ENCODE results near the gene PPP2R5C.
"Not testable (repeated sequence)": the region's sequence is repeated elsewhere in the genome, so short reads cannot be mapped to it uniquely, and the experiment has no call there.

The PPP2R5C gene

DNA sequence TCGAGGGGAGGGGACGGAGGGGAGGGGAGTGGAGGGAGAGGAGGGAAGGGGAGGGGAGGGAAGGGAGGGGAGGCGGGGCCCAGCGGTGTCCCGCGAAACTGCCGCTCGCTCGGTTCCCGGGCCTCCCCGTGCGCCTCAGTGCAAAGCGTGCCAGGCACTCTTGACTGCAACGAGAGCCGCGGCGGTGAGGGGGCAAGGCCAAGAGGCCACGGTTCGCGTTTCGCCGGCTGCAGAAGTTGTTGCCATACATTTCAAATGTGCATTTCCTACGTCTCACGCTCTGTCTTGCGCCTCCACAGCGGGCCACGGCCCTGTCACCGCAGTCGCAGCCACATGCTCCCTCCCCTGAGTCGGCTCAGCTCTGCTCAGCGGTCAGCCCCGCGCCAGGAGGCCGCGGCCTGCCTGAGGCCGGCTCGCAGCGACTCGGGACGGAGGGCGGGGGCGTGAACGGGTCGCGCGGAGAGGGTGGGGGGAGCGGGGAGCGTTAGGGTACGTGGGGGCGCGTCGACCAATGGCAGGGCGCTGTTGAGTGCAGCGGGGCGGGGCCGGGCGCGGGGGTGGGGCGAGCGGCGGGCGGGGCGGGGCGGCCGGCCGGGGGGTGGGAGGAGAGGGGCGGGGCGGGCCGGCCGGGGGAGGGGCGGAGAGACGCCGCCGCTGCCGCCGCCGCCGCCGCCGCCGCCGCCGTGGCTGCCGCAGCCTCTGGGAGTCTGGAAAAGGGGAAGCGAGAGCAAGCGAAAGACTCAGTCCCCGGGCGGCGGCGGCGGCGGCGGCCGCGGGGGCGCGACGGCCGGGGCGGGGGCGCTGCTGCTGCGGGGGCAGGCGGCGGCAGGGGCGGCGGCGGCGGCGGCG lies at the start of gene PPP2R5C:
Gene PPP2R5C, plus strand, starts transcription at position 678 of the 849 bp plus-strand sequence. CDS start 185 bp downstream, outside the sequence.
- no peaks in the 10 kb centered on the region for H3K27me3 ChIP-seq
- TF ChIP-seq, protein P1, sequence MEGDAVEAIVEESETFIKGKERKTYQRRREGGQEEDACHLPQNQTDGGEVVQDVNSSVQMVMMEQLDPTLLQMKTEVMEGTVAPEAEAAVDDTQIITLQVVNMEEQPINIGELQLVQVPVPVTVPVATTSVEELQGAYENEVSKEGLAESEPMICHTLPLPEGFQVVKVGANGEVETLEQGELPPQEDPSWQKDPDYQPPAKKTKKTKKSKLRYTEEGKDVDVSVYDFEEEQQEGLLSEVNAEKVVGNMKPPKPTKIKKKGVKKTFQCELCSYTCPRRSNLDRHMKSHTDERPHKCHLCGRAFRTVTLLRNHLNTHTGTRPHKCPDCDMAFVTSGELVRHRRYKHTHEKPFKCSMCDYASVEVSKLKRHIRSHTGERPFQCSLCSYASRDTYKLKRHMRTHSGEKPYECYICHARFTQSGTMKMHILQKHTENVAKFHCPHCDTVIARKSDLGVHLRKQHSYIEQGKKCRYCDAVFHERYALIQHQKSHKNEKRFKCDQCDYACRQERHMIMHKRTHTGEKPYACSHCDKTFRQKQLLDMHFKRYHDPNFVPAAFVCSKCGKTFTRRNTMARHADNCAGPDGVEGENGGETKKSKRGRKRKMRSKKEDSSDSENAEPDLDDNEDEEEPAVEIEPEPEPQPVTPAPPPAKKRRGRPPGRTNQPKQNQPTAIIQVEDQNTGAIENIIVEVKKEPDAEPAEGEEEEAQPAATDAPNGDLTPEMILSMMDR (IDR thresholded peaks at IDR 0.05), result no peak
- H3K36me3 ChIP-seq, result peaks cover 4 to 8% (median 5%) of the 10 kb centered on the region in 3 donors
- peak within 1 kb of the TSS; percentile 86 to 90 for H3K27ac ChIP-seq
- intact Hi-C loops (cut with DNase I; ENCODE audit: low total_unique reads), result loop anchor here (5.0 to 10.0 kb wide), 2 partner anchors 204 to 1626 kb away; partner anchors contain the start of genes DYNC1H1 and MARK3
- DNase-seq, result peak; percentile 89 to 97
- H3K9me3 ChIP-seq, result no peaks in the 10 kb centered on the region
- peaks cover 0 to 18% (median 6%) of the 10 kb centered on the region in 4 donors for H3K4me1 ChIP-seq
- H3K4me3 ChIP-seq, result peak within 1 kb of the TSS; percentile 82

DNA sequence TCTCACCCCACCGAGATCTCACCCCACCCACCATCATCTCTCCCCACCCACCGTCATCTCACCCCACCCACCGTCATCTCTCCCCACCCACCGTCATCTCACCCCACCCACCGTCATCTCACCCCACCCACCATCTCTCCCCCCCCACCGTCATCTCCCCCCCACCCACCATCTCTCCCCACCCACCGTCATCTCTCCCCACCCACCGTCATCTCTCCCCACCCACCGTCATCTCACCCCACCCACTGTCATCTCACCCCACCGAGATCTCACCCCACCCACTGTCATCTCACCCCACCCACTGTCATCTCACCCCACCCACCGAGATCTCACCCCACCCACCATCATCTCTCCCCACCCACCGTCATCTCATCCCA lies 49.7 kb upstream of the PPP2R5C start:
- intact Hi-C loops (cut with DNase I; ENCODE audit: low total_unique reads); H3K9me3 ChIP-seq; H3K27ac ChIP-seq; H3K36me3 ChIP-seq; H3K4me1 ChIP-seq; H3K4me3 ChIP-seq; DNase-seq: not testable (repeated sequence)
- H3K27me3 ChIP-seq, result peaks cover 0 to 34% of the 10 kb centered on the region in 2 donors

DNA sequence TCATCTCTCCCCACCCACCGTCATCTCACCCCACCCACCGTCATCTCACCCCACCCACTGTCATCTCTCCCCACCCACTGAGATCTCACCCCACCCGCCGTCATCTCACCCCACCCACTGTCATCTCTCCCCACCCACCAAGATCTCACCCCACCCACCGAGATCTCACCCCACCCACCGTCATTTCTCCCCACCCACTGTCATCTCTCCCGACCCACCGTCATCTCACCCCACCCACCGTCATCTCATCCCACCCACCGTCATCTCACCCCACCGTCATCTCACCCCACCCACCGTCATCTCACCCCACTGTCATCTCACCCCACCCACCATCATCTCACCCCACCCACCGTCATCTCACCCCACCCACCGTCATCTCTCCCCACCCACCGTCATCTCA lies 49.2 kb upstream of the PPP2R5C start:
- H3K9me3 ChIP-seq; H3K4me1 ChIP-seq; H3K4me3 ChIP-seq; H3K36me3 ChIP-seq; H3K27ac ChIP-seq; intact Hi-C loops (cut with DNase I; ENCODE audit: low total_unique reads): not testable (repeated sequence)
- H3K27me3 ChIP-seq, result peaks cover 0 to 32% of the 10 kb centered on the region in 2 donors
- DNase-seq, result peak in 1 of 2 donors; percentile 5

DNA sequence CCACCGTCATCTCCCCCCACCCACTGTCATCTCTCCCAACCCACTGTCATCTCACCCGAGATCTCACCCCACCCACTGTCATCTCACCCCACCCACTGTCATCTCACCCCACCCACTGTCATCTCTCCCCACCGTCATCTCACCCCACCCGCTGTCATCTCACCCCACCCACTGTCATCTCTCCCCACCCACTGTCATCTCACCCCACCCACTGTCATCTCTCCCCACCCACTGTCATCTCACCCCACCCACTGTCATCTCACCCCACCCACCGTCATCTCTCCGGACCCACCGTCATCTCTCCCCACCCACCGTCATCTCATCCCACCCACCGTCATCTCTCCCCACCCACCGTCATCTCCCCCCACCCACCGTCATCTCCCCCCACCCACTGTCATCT lies 48.4 kb upstream of the PPP2R5C start:
- H3K27ac ChIP-seq; H3K4me1 ChIP-seq; H3K4me3 ChIP-seq; intact Hi-C loops (cut with DNase I; ENCODE audit: low total_unique reads); H3K9me3 ChIP-seq; H3K36me3 ChIP-seq: not testable (repeated sequence)
- DNase-seq, result peak in 1 of 2 donors; percentile 10
- H3K27me3 ChIP-seq, result peaks cover 0 to 25% of the 10 kb centered on the region in 2 donors

DNA sequence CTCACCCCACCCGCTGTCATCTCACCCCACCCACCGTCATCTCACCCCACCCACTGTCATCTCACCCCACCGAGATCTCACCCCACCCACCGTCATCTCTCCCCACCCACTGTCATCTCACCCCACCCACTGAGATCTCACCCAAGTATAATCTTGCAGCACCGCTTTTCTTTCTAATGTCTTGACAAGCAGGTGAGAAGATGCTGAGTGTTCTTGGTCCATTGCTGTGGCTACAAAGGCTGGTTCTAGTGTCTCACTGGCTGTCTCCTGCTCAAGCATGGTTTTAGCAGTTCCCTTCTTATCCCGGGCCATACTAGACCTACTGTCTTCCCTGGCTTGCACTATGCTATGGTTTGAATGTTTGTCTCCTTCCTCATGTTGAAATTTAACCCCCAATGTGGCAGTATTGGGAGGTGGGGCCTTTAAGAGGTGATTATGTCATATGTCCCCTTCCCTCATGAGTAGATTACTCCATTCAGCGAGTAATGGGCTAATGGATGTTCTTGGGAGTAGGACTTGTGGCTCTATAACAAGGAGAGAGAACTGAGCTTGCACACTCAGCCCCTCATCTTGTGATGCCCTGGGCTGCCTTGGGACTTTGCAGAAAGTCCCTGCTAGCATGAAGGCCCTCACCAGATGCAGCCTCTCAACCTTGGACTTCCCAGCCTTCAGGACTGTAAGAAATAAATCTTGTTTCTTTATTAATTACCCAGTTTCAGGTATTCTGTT lies 47.7 kb upstream of the PPP2R5C start:
- Histone ChIP-seq H3K4me1 (no peaks in the 10 kb centered on the region), H3K9me3 (no peaks in the 10 kb centered on the region), H3K36me3 (no peaks in the 10 kb centered on the region), H3K4me3 (no peak overlapping the region), H3K27ac (no peak overlapping the region), H3K27me3 (peaks cover 0 to 22% of the 10 kb centered on the region in 2 donors)
- peak in 1 of 2 donors; percentile 12 for DNase-seq
- intact Hi-C loops (cut with DNase I; ENCODE audit: low total_unique reads), result no loop called here
- TF ChIP-seq, protein P1 (IDR thresholded peaks at IDR 0.05), result no peak

DNA sequence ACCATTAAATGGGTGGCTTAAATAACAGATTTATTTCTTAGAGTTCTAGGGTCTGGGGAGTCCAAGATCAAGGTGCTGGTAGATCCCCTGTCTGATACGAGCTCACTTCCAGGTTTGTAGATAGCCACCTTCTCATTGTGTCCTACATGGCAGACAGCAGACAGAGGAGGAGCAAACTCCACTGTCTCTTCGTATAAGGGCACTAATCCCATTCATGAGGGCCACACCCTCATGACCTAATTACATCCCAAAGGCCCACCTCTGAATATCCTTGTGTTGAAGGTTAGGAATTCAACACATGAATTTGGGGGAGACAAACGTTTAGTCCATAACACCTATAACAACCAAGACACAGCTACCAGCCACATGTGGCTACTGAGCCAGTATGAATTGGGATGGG lies 47.1 kb upstream of the PPP2R5C start:
- H3K36me3 ChIP-seq, result no peaks in the 10 kb centered on the region
- intact Hi-C loops (cut with DNase I; ENCODE audit: low total_unique reads), result no loop called here
- TF ChIP-seq, protein P1 (IDR thresholded peaks at IDR 0.05), result no peak
- DNase-seq, result no peak
- H3K27ac ChIP-seq, result no peak overlapping the region
- no peaks in the 10 kb centered on the region for H3K4me1 ChIP-seq
- H3K9me3 ChIP-seq, result no peaks in the 10 kb centered on the region
- H3K27me3 ChIP-seq, result peaks cover 0 to 18% of the 10 kb centered on the region in 2 donors
- H3K4me3 ChIP-seq, result no peak overlapping the region
